HG02852 (cell line): Measurements from ENCODE around the gene CYP3A5.
"Not testable (repeated sequence)": the region's sequence is repeated elsewhere in the genome, so short reads cannot be mapped to it uniquely, and the experiment has no call there.

Experiments
- ATAC-seq: cut with Tn5 transposase; IDR thresholded peaks from one replicate; pipeline ENCODE4 v1.9.1; 2021; ENCODE audit warnings: mild to moderate bottlenecking, moderate library complexity; ENCODE audit not compliant: unreplicated experiment

CYP3A5 gene

GRCh38 chr7:99685871-99686608, 6.2 kb upstream of the CYP3A5 start:
- ATAC-seq, result not testable (repeated sequence)

- no peak for ATAC-seq
These were observed 5.4 kb upstream of the CYP3A5 start for GRCh38 chr7:99685129-99685758.

- ATAC-seq, result no peak
These were observed 780 bp downstream of the CYP3A5 start for GRCh38 chr7:99679032-99679399.

GRCh38 chr7:99677648-99678045, 2.1 kb downstream of the CYP3A5 start:
- ATAC-seq, result no peak

- ATAC-seq, result no peak
These were observed 2.7 kb downstream of the CYP3A5 start for GRCh38 chr7:99677013-99677647.

- no peak for ATAC-seq
These were observed 4.6 kb downstream of the CYP3A5 start for GRCh38 chr7:99674995-99675742.

GRCh38 chr7:99672573-99672972, 7.2 kb downstream of the CYP3A5 start:
- ATAC-seq, result no peak

- ATAC-seq, result no peak
These were observed 10.0 kb downstream of the CYP3A5 start for GRCh38 chr7:99669782-99670181.

GRCh38 chr7:99668541-99668940, 11.3 kb downstream of the CYP3A5 start:
- ATAC-seq, result no peak

- no peak for ATAC-seq
These were observed 12.6 kb downstream of the CYP3A5 start for GRCh38 chr7:99667179-99667578.

GRCh38 chr7:99666013-99666395, 13.8 kb downstream of the CYP3A5 start:
- no peak for ATAC-seq

GRCh38 chr7:99665312-99666012, 14.3 kb downstream of the CYP3A5 start:
- no peak for ATAC-seq

- ATAC-seq, result not testable (repeated sequence)
These were observed 21.9 kb downstream of the CYP3A5 start for GRCh38 chr7:99657879-99658278.

GRCh38 chr7:99654626-99655025, 25.2 kb downstream of the CYP3A5 start:
- not testable (repeated sequence) for ATAC-seq

GRCh38 chr7:99653754-99654153, 26.0 kb downstream of the CYP3A5 start:
- no peak for ATAC-seq

- ATAC-seq, result not testable (repeated sequence)
These were observed 26.5 kb downstream of the CYP3A5 start for GRCh38 chr7:99653269-99653668.

GRCh38 chr7:99652671-99653070, 27.1 kb downstream of the CYP3A5 start:
- ATAC-seq, result no peak

GRCh38 chr7:99651290-99651689, 28.5 kb downstream of the CYP3A5 start:
- ATAC-seq, result no peak

GRCh38 chr7:99648843-99649242, 31.0 kb downstream of the CYP3A5 start:
- ATAC-seq, result no peak

GRCh38 chr7:99645590-99645989, 34.2 kb downstream of the CYP3A5 start:
- no peak for ATAC-seq

- no peak for ATAC-seq
These were observed 35.4 kb downstream of the CYP3A5 start for GRCh38 chr7:99644431-99644830.
